GM21526 (cell line): ENCODE results near the gene SIGLEC8.
"Not testable (repeated sequence)": the region's sequence is repeated elsewhere in the genome, so short reads cannot be mapped to it uniquely, and the experiment has no call there.

Experiments
- ATAC-seq: cut with Tn5 transposase; IDR thresholded peaks from one replicate; pipeline ENCODE4 v1.9.1; 2021; ENCODE audit warnings: moderate library complexity; ENCODE audit not compliant: unreplicated experiment, low FRiP score

Gene SIGLEC8

GRCh38 chr19:51458051-51458645 lies at the start of gene SIGLEC8:
TSS of gene SIGLEC8 (minus strand) at chr19:51458454. CDS start at chr19:51458387, 67 bp downstream.
- ATAC-seq: no peak

GRCh38 chr19:51507640-51508058 lies 49.4 kb upstream of the SIGLEC8 start:
- ATAC-seq: no peak

- ATAC-seq: no peak
These were observed 48.9 kb upstream of the SIGLEC8 start for GRCh38 chr19:51507192-51507591.

- no peak for ATAC-seq
These were observed 47.6 kb upstream of the SIGLEC8 start for GRCh38 chr19:51505904-51506303.

- ATAC-seq: no peak
These were observed 45.6 kb upstream of the SIGLEC8 start for GRCh38 chr19:51503896-51504295.

- ATAC-seq: no peak
These were observed 45.1 kb upstream of the SIGLEC8 start for GRCh38 chr19:51503286-51503817.

- no peak for ATAC-seq
These were observed 43.5 kb upstream of the SIGLEC8 start, which contains the start of gene SIGLEC12 for GRCh38 chr19:51501594-51502263. TSS of gene SIGLEC12 (minus strand) at chr19:51501800. CDS start at chr19:51501733, 67 bp downstream.

GRCh38 chr19:51500931-51501330 lies 42.7 kb upstream of the SIGLEC8 start:
- not testable (repeated sequence) for ATAC-seq

- no peak for ATAC-seq
These were observed 39.4 kb upstream of the SIGLEC8 start for GRCh38 chr19:51497666-51498065.

- ATAC-seq: no peak
These were observed 35.5 kb upstream of the SIGLEC8 start for GRCh38 chr19:51493776-51494175.

- ATAC-seq: no peak
These were observed 33.3 kb upstream of the SIGLEC8 start for GRCh38 chr19:51491586-51491985.

- ATAC-seq: no peak
These were observed 32.4 kb upstream of the SIGLEC8 start for GRCh38 chr19:51490676-51491075.

- no peak for ATAC-seq
These were observed 30.9 kb upstream of the SIGLEC8 start for GRCh38 chr19:51489113-51489512.

- ATAC-seq: no peak
These were observed 30.2 kb upstream of the SIGLEC8 start for GRCh38 chr19:51488491-51488890.

- no peak for ATAC-seq
These were observed 27.9 kb upstream of the SIGLEC8 start for GRCh38 chr19:51485960-51486660.

GRCh38 chr19:51480590-51480989 lies 22.3 kb upstream of the SIGLEC8 start:
- no peak for ATAC-seq

GRCh38 chr19:51479531-51480331 lies 21.5 kb upstream of the SIGLEC8 start:
- no peak for ATAC-seq

GRCh38 chr19:51478381-51479234 lies 20.4 kb upstream of the SIGLEC8 start, which contains the start of gene CEACAM18:
TSS of gene CEACAM18 (plus strand) at chr19:51478539.
- no peak for ATAC-seq

- ATAC-seq: no peak
These were observed 19.1 kb upstream of the SIGLEC8 start for GRCh38 chr19:51477344-51477743.
